CD4-positive, alpha-beta T cell treated with Interleukin-12 subunit alpha and Interleukin-12 subunit beta, for 1 hour (primary cell): Measurements from ENCODE around the gene FUT1.
A peak's percentile ranks its signal among the peaks of the same experiment; 100 is the strongest.
"Not testable (repeated sequence)": the region's sequence is repeated elsewhere in the genome, so short reads cannot be mapped to it uniquely, and the experiment has no call there.

Experiments used
- DNase-seq: peaks from one replicate; pipeline ENCODE4 v3.0.0-alpha.2; 2020

Gene FUT1

GRCh38 chr19:48768171-48768753, 15.8 kb upstream of the FUT1 start:
- not testable (repeated sequence) for DNase-seq

DNA sequence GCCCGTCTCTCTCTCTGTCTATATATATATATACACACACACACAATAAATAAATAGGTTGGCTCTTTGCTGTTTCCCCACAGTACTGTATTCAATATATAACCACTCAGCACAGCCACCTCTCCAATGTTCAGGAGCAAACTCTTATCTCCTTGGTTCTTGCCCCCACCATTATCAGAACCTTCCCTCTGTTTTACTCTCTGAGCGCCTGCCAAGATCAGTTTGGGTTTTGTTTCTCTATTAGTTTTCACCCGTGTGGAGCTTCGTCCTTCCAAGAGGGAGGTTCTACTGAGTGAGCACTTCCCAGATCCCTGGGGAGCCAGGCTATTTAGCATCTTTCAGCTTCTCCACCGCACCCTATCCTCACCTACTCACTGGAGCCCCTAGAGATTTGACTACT, 13.4 kb upstream of the FUT1 start:
- DNase-seq = not testable (repeated sequence)

DNA sequence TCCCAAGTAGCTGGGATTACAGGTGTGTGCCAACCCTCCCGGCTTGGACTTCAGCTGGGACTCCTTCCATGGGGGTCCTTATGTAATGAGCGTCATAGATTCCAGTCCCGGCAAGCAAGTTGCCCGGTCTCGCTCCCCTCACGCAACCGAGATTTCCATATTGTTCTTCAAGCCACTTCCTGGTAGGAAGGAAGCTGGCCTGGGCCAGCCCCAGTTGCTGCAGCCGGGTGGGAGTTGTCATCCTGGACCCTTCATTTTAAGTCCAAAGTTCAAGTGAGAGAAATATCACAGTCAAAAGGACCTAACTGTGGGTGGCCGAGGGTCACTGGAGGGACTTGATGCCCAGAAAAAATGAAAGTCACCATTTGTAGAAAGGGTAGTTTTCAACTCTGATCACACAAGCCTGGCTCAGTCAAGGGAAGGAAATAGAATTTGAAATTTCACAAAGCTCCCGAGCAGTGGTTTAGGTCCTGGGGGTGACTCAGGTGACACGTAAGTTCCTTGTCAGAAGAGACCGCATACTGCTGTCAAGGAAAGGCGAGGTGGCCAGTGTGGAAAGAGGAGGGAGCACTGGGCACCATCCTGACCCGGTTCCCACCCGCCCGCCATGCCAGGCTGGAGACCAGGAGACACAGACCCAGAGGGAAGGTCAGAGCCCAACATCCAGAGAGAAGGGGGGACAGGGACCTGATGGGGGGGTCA, 8.2 kb upstream of the FUT1 start:
- DNase-seq = no peak

- DNase-seq = no peak
These were observed 5.3 kb upstream of the FUT1 start for GRCh38 chr19:48757741-48758144.

- DNase-seq = no peak
These were observed 4.7 kb upstream of the FUT1 start for GRCh38 chr19:48757089-48757675.

- DNase-seq = no peak
These were observed 4.2 kb upstream of the FUT1 start for GRCh38 chr19:48756686-48757085.

DNA sequence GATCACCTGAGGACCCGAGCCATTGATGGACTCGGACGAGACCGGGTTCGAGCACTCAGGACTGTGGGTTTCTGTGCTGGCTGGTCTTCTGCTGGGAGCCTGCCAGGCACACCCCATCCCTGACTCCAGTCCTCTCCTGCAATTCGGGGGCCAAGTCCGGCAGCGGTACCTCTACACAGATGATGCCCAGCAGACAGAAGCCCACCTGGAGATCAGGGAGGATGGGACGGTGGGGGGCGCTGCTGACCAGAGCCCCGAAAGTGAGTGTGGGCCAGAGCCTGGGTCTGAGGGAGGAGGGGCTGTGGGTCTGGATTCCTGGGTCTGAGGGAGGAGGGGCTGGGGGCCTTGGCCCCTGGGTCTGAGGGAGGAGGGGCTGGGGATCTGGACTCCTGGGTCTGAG, 3.8 kb upstream of the FUT1 start:
- DNase-seq = no peak

DNA sequence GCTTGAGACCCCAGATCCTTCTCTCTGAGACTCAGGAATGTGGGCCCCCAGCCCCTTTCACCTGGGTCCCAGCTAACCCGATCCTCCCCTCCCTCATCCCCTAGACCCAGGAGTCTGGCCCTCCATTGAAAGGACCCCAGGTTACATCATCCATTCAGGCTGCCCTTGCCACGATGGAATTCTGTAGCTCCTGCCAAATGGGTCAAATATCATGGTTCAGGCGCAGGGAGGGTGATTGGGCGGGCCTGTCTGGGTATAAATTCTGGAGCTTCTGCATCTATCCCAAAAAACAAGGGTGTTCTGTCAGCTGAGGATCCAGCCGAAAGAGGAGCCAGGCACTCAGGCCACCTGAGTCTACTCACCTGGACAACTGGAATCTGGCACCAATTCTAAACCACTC, 3.3 kb upstream of the FUT1 start:
- no peak for DNase-seq

GRCh38 chr19:48755084-48755641, 2.7 kb upstream of the FUT1 start, which contains the start of gene FGF21:
TSS of gene FGF21 (plus strand) at chr19:48755524. CDS start at chr19:48756237, 713 bp downstream.
- DNase-seq = no peak

DNA sequence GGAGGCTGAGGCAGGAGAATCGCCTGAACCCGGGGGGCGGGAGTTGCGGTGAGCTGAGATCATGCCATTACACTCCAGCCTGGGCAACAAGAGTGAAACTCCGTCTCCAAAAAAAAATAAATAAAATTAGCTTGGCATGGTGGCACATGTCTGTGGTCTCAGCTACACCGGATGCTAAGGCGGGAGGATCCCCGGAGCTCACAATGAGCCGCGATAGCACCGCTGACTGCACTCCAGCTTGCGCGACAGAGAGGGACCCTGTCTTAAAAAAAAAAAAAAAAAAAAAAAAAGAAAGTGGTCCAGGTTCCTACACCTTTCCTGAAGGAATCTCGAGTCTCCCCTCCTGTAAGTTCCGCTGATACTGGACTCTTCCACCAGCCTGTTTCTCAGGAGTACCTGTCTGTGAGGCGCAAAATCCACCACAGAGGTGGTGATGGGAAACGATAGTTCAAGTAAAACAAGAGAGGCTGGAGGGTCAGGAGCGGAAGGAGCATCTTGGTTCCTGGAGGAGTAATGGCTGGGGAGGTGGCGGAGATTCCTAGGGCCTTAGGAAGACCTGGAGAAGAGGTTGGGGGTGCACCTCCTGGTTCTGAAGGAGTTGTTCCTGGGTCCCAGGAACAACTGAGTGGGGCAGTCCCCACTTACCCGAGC, 471 bp downstream of the FUT1 start:
- no peak for DNase-seq

DNA sequence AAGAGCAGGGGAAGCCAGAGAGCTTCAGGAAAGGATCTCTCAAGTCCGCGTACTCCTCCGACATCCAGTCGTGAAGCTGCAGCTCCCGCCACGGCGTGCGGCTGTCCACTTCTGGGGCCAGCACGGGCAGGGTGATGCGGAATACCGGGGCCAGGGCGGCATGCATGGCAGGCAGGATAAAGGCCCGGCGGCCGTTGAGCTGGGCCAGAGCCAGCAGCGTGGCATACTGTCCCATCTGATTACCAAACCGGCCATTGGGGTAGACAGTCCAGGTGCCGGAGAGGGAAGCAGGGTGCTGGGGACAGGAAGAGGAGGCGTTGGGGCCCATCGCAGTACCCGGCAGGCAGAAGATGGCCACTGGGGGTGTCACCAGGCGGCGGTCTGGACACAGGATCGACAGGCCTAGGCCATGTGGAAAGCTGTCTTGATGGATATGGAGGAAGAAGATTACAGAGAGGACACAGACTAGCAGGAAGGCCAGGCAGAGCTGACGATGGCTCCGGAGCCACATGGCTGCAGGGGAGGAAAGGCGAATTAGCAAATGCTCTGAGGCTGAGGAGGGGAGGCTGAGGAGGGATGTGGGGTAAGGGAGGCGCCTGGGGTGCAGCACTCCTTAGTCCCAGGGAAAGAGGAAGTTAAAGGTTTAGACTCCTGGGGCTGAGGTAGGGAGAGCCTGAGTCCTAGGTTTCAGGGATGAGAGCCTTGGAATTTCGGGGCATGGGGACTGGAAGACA, 1.5 kb downstream of the FUT1 start:
- no peak for DNase-seq

GRCh38 chr19:48750351-48750750, 2.1 kb downstream of the FUT1 start:
- no peak for DNase-seq

DNA sequence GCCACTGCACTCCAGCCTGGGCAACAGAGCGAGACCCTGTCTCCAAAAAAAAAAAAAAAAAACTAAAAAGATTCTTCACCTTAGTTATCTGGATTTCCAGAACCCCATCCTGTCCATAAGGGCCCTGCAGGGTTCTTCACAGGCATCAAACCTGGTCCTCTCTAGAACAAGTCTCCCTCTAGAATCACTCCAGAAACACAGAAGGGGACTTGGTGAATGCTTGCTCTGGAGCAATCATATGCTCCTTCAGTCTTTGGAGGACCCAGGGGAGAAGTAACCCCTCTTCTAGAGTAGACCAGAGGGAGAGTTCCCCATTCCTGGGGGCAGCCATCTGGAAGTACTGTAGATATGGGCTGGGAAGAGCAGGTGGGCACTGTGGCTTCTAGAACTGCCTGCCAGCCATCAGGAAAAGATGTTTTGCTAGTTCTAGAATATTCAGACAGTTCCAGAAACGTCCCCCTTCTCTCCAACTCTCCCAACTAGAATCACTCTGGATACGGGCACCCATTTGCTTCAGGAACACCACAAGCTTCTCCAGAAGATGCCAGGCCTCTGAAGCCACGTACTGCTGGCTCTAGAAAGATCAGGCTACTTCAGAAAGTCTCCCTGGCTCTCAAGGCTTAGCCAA, 2.8 kb downstream of the FUT1 start:
- no peak for DNase-seq

GRCh38 chr19:48746738-48747575, 5.5 kb downstream of the FUT1 start, which contains the start of gene IZUMO1:
TSS of gene IZUMO1 (minus strand) at chr19:48746909. CDS start at chr19:48745859, 1,050 bp downstream.
- DNase-seq = peak; percentile 63

- DNase-seq = no peak
These were observed 6.3 kb downstream of the FUT1 start for GRCh38 chr19:48746110-48746509.

GRCh38 chr19:48745208-48745995, 7.0 kb downstream of the FUT1 start:
- peak; percentile 70 for DNase-seq

DNA sequence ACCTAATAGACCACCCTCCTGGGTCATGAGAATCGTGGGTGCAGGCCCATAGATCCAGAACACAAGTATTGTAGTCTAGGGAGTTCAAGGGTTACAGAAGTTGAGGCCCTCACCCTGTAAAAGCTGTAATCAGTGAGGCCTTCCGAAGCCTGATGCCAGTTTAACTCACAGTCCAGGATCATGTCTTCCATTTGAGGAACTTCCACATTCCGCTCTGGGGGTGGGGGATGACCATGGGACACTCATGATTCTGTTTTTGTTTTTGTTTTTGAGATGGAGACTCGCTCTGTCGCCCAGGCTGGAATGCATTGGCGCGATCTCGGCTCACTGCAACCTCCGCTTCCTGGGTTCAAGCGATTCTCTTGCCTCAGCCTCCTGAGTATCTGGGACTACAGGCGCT, 10.3 kb downstream of the FUT1 start:
- DNase-seq = no peak

DNA sequence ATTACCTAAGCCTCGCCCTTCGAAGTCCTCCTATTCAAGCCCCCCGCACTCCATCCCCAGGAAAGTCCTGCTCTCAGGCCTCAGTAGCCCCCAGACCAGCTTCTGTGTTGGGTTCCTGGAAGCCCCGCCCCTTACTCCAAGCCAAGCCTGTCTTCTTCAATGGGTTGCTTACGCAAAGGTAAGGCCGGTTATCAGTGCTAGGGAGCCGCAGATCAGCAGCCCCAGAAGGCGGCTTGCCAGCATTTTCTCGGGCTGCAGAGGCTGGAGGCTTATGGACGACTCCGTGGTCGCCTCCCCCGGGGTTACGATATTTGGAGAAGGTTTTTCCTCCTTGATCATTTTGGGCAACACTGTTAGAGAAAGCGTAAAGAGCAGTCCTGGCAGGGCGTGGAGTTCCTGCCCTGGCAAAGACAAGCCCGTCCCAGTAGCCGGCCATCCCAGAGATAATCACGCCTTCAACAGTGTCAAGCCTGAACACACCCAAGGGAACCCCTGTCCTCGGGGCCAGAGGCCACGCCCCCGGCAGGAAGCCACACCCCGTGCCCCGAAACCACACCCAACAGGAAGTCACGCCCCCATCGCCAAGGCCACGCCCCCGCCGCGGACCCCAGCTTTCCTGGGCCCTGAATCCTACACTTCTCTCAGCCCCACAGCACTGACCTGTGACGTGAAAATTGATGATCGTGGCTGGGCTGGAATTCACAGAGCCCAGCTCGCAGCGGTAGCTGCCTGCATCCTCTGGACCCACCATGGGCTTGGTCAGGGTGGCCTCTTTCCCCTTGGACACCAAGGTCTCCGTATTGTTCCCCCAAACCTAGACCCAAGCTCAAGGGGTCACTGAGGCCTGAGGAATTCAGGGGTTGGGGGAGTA, 11.1 kb downstream of the FUT1 start:
- DNase-seq = peak; percentile 35
